ACC112 (cell line): Measurements from ENCODE around the gene OR2T1.
"Not testable (repeated sequence)": the region's sequence is repeated elsewhere in the genome, so short reads cannot be mapped to it uniquely, and the experiment has no call there.

Source experiments
- H2AFZ ChIP-seq: fragments of 200-600 bp; sonication (generic); one replicate; pipeline ENCODE4 v1.6.0; 2017; ENCODE audit warnings: antibody characterized with exemption, low read length; ENCODE audit not compliant: unreplicated experiment
- H3K27ac ChIP-seq: fragments of 200-600 bp; sonication (generic); 2 replicates; pipeline ENCODE4 v1.5.1; 2014; ENCODE audit warnings: low read depth, mild to moderate bottlenecking, antibody characterized with exemption, low read length, moderate library complexity
- H3K27me3 ChIP-seq: fragments of 200-600 bp; sonication (generic); 2 replicates; pipeline ENCODE4 v1.6.1; 2014; ENCODE audit warnings: mild to moderate bottlenecking, antibody characterized with exemption, low read length, moderate library complexity, mixed read lengths; ENCODE audit not compliant: insufficient read depth
- H3K36me3 ChIP-seq: fragments of 200-600 bp; sonication (generic); 2 replicates; pipeline ENCODE4 v1.6.1; 2016; ENCODE audit warnings: mild to moderate bottlenecking, antibody characterized with exemption, low read length, moderate library complexity, mixed read lengths; ENCODE audit not compliant: insufficient read depth
- H3K4me1 ChIP-seq: fragments of 200-600 bp; sonication (generic); one replicate; pipeline ENCODE4 v1.6.1; 2016; ENCODE audit warnings: low read length, mixed read lengths; ENCODE audit not compliant: insufficient read depth, unreplicated experiment, control insufficient read depth
- H3K4me3 ChIP-seq: fragments of 200-600 bp; sonication (generic); 2 replicates; pipeline ENCODE4 v1.5.1; 2014; ENCODE audit warnings: mild to moderate bottlenecking, low read depth, low read length
- H3K79me2 ChIP-seq: fragments of 200-600 bp; sonication (generic); one replicate; pipeline ENCODE4 v1.6.0; 2016; ENCODE audit warnings: low read length; ENCODE audit not compliant: control insufficient read depth, unreplicated experiment, insufficient read depth

Gene OR2T1

DNA sequence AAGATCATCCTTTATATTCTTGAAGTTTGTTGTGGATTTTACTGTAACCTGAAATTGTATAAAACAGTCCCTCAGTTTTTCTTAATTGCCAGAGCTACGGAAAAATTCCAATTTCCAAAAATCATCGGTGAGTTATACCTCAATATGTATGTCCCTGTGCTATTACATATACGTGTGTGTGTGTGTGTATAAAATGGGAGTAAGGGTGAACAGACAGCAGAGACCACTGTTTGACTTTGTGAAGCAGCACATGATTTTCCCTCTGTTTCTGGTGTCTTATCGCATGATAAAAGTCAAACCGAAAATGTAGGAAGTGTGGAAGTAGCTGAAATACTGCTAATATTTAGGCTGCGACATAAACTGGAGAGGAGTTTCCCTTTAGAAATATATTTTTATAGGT lies 1.2 kb downstream of the OR2T1 start:
- no peaks in the 10 kb centered on the region for H3K4me1 ChIP-seq
- H3K79me2 ChIP-seq: no peaks in the 10 kb centered on the region
- no peak overlapping the region for H3K27ac ChIP-seq
- H3K36me3 ChIP-seq: no peaks in the 10 kb centered on the region
- H2AFZ ChIP-seq: no peak overlapping the region
- H3K27me3 ChIP-seq: no peaks in the 10 kb centered on the region
- no peak overlapping the region for H3K4me3 ChIP-seq

DNA sequence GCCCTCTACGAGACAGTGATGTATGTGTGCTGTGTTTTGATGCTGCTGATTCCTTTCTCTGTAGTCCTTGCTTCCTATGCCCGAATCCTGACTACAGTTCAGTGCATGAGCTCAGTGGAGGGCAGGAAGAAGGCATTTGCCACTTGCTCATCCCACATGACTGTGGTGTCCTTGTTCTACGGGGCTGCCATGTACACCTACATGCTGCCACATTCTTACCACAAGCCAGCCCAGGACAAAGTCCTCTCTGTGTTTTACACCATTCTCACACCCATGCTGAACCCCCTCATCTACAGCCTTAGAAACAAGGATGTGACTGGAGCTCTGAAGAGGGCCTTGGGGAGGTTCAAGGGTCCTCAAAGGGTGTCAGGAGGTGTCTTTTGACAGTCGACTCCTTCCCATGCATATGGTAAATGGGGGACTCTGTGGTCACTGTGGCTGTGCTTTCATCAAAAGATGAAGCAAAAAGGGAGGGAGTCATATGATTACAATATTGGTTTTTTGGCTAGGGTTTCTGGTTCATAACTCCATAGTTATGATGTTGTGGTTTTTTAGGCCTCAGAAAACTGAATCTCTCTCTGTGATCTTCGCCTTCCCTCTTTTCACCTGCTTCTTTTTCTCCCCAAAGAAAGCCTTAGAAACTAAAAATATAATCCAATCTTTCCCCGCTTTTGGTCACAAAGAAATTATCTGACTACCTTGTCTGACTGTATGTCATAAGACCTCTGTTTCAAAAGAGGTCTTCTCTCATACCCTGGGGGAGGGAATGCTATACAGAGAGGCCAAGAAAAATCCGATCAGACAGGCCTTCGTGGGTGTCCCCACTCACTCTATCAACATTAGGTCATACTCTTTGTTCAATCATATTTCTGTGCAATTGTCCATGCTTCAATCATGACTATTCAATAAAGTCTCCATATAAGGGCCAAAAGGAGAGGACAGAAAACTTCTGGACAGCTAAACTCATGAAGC lies 4.2 kb downstream of the OR2T1 start:
- Histone ChIP-seq H3K27me3 (no peaks in the 10 kb centered on the region), H2AFZ (no peak overlapping the region), H3K4me1 (no peaks in the 10 kb centered on the region), H3K79me2 (no peaks in the 10 kb centered on the region), H3K4me3 (no peak overlapping the region), H3K36me3 (no peaks in the 10 kb centered on the region), H3K27ac (no peak overlapping the region)

DNA sequence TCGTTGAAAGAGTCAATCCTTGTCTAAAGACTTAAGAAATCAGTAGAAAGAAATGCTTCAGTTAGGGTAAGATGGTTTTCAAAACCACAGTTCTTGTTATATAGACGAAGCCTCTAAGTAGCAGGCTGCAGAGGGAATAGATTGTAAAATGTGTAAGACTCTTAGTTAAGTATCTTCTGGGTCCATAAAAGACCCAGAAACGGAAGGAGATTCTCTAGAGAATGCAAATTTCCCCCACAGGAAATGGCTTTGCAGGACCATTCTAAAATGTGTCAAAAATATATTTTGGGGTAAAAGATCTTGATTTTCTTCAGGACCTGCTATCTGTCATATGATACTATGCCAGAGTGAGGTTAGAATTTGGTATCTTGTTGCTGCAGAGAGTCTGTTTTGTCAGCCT lies 13.4 kb downstream of the OR2T1 start:
- H3K27ac ChIP-seq: no peak overlapping the region
- no peak overlapping the region for H2AFZ ChIP-seq
- no peak overlapping the region for H3K4me3 ChIP-seq
- H3K79me2 ChIP-seq: no peaks in the 10 kb centered on the region
- no peaks in the 10 kb centered on the region for H3K4me1 ChIP-seq
- H3K27me3 ChIP-seq: no peaks in the 10 kb centered on the region
- H3K36me3 ChIP-seq: no peaks in the 10 kb centered on the region

DNA sequence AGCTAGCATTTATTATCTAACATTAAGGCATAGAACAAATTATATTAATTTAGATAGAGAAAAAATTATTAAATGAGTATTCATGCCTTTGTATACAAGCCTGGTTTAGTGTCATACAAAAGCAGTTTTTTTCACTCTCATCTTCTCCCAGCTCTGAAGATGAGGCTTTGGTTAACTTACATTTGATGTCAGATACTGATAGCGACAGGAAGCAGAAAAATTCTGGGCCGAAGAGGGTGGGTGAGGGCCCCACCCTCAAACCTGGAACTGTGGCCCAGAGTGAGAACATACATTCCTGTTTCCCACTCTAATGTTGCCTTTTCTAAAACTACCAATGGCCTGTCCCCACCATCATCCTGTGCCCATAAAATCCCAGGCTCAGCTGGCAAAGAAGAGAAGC lies 15.0 kb downstream of the OR2T1 start:
- Histone ChIP-seq H3K36me3 (no peaks in the 10 kb centered on the region), H3K79me2 (no peaks in the 10 kb centered on the region), H3K4me3 (no peak overlapping the region), H3K27me3 (no peaks in the 10 kb centered on the region), H3K4me1 (no peaks in the 10 kb centered on the region), H3K27ac (no peak overlapping the region), H2AFZ (no peak overlapping the region)

DNA sequence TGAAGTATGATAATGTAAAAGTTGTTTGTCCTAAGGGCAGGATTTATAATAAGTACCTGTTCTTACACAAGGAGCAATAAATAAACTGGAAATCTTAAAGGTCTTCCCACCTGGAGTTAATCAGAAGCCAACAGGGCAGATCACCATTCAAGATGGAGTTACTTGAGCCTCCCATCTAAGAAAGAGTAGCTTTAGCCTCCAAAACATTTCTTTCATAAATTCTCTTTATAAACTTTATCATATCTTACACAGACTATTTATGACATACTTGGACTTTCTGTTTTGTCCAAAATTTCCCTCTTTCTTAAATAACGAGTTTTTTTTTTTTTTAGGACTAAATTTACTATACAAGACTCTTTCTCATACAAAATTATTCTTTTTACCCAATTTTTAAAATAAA lies 18.5 kb downstream of the OR2T1 start:
- Histone ChIP-seq H3K27ac (no peak overlapping the region), H3K79me2 (no peaks in the 10 kb centered on the region), H3K4me1 (no peaks in the 10 kb centered on the region), H3K27me3 (no peaks in the 10 kb centered on the region), H3K4me3 (no peak overlapping the region), H2AFZ (no peak overlapping the region), H3K36me3 (no peaks in the 10 kb centered on the region)

GRCh38 chr1:248427526-248428191 lies 24.8 kb downstream of the OR2T1 start:
- H2AFZ ChIP-seq, H3K36me3 ChIP-seq, H3K27me3 ChIP-seq, H3K79me2 ChIP-seq, H3K4me1 ChIP-seq, H3K27ac ChIP-seq, H3K4me3 ChIP-seq: not testable (repeated sequence)

DNA sequence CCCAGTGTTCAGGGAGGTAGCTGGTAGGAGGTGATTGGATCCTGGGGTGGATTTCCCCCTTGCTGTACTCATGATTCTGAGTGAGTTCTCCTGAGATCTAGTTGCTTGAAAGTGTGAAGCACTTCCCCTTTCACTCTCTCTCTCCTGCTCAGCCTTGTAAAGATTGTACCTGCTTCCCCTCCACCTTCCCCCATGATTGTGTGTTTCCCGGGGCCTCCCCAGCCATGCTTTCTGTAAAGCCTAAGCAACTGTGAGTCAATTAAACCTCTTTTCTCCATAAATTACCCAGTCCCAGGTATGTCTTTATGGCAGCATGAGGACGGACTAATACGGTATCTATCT lies 25.3 kb downstream of the OR2T1 start:
- H3K4me3 ChIP-seq, H3K4me1 ChIP-seq, H2AFZ ChIP-seq, H3K27me3 ChIP-seq, H3K36me3 ChIP-seq, H3K27ac ChIP-seq, H3K79me2 ChIP-seq: not testable (repeated sequence)

DNA sequence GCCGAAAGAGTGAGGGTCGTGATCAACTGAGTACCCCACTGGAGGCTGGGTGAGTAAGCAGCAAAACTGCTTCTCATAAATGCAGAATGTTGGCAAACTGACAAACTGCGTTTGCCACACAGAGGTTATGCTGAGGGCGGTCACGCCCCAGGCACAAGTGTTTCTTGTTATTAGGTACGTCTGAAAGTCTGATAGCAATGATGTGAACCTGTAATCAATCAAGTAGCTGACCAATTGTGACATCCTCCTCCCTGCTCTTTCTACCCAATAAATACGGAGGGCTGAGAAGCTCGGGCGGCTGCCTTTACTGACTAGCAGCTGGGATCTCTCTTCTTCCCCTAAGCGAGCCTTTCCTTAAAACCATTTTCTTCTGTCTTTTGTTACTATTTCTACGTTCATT lies 28.8 kb downstream of the OR2T1 start:
- not testable (repeated sequence) for H3K4me1 ChIP-seq, H3K4me3 ChIP-seq, H3K36me3 ChIP-seq, H3K27me3 ChIP-seq, H3K79me2 ChIP-seq, H2AFZ ChIP-seq, H3K27ac ChIP-seq

- not testable (repeated sequence) for H2AFZ ChIP-seq, H3K27me3 ChIP-seq, H3K27ac ChIP-seq, H3K4me1 ChIP-seq, H3K36me3 ChIP-seq, H3K79me2 ChIP-seq, H3K4me3 ChIP-seq
Measured at GRCh38 chr1:248432201-248432600, 29.4 kb downstream of the OR2T1 start.

DNA sequence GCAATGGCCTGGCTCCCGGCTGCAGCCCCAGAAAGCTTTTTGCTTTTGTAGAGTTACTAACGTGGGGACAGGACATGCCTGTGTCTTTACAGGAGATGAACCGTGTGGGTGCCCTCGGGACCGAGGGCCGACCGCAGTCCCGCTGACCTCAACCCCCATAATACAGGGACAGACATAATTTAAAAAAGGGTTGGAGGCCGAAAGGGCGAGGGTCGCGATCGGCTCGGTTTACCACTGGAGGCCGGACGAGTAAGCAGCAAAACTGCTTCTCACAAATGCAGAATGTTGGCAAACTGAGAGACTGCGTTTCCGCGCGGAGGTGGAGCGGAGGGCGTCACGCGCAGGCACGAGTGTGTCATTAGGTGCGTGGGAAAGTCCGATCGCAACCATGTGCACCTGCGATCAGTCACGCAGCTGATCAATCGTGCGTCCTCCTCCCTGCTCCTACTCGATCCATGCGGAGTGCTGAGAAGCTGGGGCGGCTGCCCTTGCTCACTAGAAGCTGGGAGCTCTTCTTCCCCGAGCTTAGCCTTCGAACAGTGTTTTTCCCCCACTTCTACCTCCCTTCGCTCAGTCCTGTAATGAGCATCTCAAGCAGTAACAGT lies 31.1 kb downstream of the OR2T1 start:
- H3K27me3 ChIP-seq, H3K4me1 ChIP-seq, H3K4me3 ChIP-seq, H3K27ac ChIP-seq, H3K36me3 ChIP-seq, H2AFZ ChIP-seq, H3K79me2 ChIP-seq: not testable (repeated sequence)

DNA sequence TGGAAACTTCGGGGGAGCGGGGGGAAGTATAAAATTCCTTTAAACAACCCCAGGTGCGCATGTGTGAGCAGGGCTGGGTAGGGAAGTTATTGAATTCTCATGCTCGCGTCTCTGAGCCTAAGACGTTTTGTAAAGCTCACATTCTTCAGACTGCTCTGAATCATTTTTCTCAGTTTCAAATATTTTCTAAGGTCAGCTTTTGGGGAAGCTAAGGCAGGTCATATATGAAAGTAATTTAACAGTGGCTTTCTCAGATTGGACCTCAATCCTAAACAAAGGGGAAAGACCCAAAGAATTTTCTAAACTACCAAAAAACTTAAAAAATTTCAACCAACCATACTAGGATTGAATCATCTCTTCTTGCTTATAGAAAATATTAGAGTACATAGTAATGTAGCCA lies 32.1 kb downstream of the OR2T1 start:
- not testable (repeated sequence) for H3K27ac ChIP-seq, H3K36me3 ChIP-seq, H3K79me2 ChIP-seq, H3K4me3 ChIP-seq, H2AFZ ChIP-seq, H3K27me3 ChIP-seq, H3K4me1 ChIP-seq
